Lower leg skin (tissue), 4 donors: ENCODE measurements around the gene ACE2. TPM values are rescaled to one million over a fixed set of nuclear protein-coding genes. Genes with fewer than 3 reads are reported as not detected.

Source experiments
- DNase-seq, 2 donors: peaks; one replicate each; pipeline ENCODE4 v3.0.0-alpha.2; 2019; ENCODE audit warnings: low spot score in 2 of 2
- H3K4me3 ChIP-seq: fragments of 200-600 bp; sonication (generic); 2 replicates; pipeline ENCODE4 v1.5.1; 2017; ENCODE audit warnings: mild to moderate bottlenecking, low read depth; ENCODE audit not compliant: poor library complexity, severe bottlenecking
- CTCF ChIP-seq, 3 donors: fragments of 450-650 bp; IDR thresholded peaks; one replicate each; pipeline ENCODE4 v1.5.1; 2016; ENCODE audit warnings: antibody characterized with exemption in 3 of 3, mild to moderate bottlenecking in 3 of 3, moderate library complexity in 2 of 3
- POLR2A ChIP-seq, 2 donors: fragments of 450-650 bp; IDR thresholded peaks; one replicate each; pipeline ENCODE4 v1.6.1; 2016 to 2017; ENCODE audit warnings: antibody characterized with exemption in 2 of 2, mild to moderate bottlenecking in 1 of 2, moderate library complexity in 1 of 2
- WGBS, 2 donors: methylation state at CpG; one replicate each; pipeline ENCODE4 v1.1.5; 2018; 5-methylcytosine and 5-hydroxymethylcytosine counted together
- intact Hi-C: fragments of 100-400 bp; cut with DNase I; formaldehyde crosslinking; loops from one replicate; pipeline ENCODE4 v1.15.0; 2023; ENCODE audit warnings: low total_unique reads
- total RNA-seq, 4 donors: library from RNA; depleted of rRNA; stranded (reverse); fragments of >200 nt; gene quantifications; one replicate each; pipeline ENCODE4 v1.1.0, GENCODE V29; 2016

Gene ACE2
- total RNA-seq, 4 donors from 2014 or later = 0.64 to 1.5 (median 0.83) TPM

DNA sequence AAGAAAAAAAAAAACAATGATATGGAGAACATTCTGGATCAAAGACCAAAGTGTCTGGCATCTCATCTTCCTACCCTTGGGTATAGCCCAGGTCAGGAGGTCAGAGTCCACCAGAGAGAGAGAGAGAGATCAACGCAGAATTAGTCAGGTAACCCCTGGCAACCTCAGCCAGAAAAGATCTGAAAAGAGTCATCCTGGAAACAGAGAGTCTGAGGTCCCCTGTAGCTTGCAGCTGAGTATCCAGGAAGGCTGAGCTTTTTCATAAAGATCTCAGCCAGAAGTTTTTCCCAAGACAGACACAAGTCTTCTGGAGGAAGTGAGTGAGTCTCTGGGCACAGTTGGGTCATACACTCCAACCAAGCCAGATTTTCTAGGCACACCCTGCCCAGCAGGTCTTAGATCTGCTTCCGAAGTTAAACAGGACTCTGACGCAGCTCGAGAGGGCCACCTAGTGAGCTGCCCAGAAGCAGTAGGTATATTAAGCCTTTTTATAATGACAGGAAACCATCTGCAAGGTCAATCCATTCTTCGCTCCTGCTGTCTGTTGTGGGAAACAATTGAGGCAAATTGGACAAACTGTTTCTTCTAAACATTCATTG lies 35.7 kb downstream of the ACE2 start:
- intact Hi-C loops = no loop called here
- H3K4me3 ChIP-seq = no peak overlapping the region
- peak; percentile 50 to 88 for DNase-seq
- TF ChIP-seq POLR2A (IDR thresholded peaks at IDR 0.05) = no peak
- TF ChIP-seq CTCF (IDR thresholded peaks at IDR 0.05) = no peak
- WGBS, 2 donors = 16 to 19% methylated on average over 5 of the region's 5 CpGs

GRCh38 chrX:15563056-15563455 lies 37.7 kb downstream of the ACE2 start:
- intact Hi-C loops = no loop called here
- no peak overlapping the region for H3K4me3 ChIP-seq
- TF ChIP-seq POLR2A (IDR thresholded peaks at IDR 0.05) (no peak), CTCF (IDR thresholded peaks at IDR 0.05) (no peak)
- DNase-seq = no peak
- WGBS, 2 donors = 51 to 63% methylated on average over 7 of the region's 7 CpGs

- TF ChIP-seq CTCF (IDR thresholded peaks at IDR 0.05) = no peak
- no peak overlapping the region for H3K4me3 ChIP-seq
- WGBS, 2 donors = 74 to 89% methylated on average over 3 of the region's 3 CpGs
- intact Hi-C loops = no loop called here
- no peak for DNase-seq
Observed at GRCh38 chrX:15560924-15561323, 39.8 kb downstream of the ACE2 start.

DNA sequence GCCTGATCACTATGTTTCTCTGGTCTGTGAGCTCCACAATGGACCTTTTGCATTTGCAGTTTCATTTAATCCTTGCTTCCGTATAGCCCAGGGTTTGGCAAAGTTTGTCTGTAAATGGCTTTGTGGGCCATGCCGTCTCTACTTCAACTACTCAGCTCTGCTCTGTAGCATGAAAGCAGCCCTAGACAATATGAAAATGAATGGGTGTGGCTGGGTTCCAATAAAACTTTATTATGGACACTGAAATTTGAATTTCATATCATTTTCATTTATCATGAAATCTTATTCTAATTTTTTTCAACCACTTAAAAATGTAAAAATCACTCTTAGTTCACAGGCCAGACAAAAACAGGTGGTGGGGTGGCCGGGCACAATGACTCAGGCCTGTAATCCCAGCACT lies 41.5 kb downstream of the ACE2 start:
- DNase-seq = no peak
- TF ChIP-seq POLR2A (IDR thresholded peaks at IDR 0.05) (no peak), CTCF (IDR thresholded peaks at IDR 0.05) (no peak)
- 86 to 94% methylated on average over 3 of the region's 3 CpGs for WGBS, 2 donors
- no peak overlapping the region for H3K4me3 ChIP-seq
- intact Hi-C loops = no loop called here

DNA sequence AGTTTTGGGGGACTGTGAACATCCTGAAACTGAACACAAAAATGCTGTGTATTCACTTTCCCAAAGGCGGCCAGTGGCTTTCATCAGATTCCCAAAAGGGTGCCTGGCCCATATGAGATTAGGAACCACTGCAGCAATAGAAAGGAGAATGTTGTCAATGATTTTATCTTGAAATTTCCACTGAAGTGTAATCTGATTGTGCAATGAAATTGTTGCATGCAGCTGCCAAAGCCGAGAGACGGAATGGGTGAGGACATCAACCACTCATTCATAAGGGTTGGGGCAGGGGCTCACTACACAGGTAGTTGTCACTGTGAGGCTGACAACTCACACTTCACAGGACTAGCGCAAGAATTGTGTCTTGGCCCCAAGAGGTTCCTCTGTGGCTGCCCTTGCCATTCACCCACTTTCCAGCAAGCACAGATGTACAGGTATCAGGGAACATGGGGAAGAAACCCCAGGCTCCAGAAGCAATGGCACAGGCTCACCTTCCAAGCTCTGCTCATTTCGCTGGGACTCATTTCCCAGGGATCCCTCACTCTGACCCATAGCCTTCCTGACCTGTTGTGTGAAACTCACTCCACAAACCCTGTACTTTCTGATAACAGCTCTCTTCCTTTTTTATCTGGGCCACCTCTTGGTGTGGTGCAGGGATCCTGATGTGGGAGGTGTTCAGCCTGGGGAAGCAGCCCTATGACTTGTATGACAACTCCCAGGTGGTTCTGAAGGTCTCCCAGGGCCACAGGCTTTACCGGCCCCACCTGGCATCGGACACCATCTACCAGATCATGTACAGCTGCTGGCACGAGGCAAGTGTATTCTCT lies 51.4 kb downstream of the ACE2 start:
- intact Hi-C loops = no loop called here
- no peak for DNase-seq
- 76 to 82% methylated on average over 5 to 8 of the region's 8 CpGs for WGBS, 2 donors
- H3K4me3 ChIP-seq = no peak overlapping the region
- TF ChIP-seq POLR2A (IDR thresholded peaks at IDR 0.05) = no peak
- no peak for TF ChIP-seq CTCF (IDR thresholded peaks at IDR 0.05)
